Measurements from ENCODE around the gene ALG11. TPM values are rescaled to one million over a fixed set of nuclear protein-coding genes. Genes with fewer than 3 reads are reported as not detected.
"Not testable (repeated sequence)": the region's sequence is repeated elsewhere in the genome, so short reads cannot be mapped to it uniquely, and the experiment has no call there.

ALG11 gene
- total RNA-seq, 2 experiments from 2014 or later = 14.1 to 18.1 TPM

DNA sequence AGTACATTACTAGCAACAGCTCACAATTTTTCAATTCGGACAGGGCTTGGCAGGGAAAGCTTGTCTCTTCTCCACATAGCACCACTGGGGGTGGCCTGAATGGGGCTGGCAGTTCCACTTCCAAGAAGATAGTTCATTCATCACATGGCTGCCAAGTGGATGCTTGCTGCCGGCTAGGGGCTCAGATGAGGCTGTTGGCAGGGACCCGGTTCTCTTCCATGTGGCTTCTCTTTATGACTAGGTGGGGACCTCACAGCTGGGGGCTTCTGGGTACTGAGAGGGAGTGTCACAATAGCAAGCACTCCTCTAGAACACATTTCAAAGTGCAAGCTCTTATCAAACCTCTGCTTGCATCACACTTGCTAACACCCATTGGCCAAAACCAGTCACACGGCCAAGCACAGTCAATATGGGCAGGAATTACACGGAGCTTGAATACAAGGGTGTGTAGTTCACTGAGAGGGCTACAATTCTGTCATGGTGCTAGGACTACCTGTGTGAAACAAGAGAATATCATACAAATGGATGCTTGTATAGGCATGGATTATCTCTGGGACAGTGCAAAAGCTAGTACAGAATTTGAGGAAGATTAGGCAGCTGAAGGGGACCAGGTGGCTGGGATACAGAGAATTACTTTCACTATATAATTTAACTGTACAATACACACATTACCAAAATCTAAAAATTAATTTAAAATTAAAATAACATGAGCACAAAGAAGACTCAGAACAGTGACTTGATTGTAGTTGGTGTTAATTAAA, 33.2 kb upstream of the ALG11 start:
- ChIA-PET CTCF (interaction anchor here (1.4 kb wide), 1 partner anchor 22 kb away, joined by 3 read pairs; no protein-coding TSS in a partner anchor), POLR2A (no interaction called here)
- intact Hi-C loops (cut with DNase I, micrococcal nuclease) = no loop called here
- Mint-ChIP-seq H3K4me3 (no peak overlapping the region), H3K27me3 (no peaks in the 10 kb centered on the region), H3K27ac (no peak overlapping the region), H3K36me3 (ENCODE audit: low read depth) (no peaks in the 10 kb centered on the region), H3K4me1 (no peaks in the 10 kb centered on the region), H3K9me3 (ENCODE audit: low read depth) (no peaks in the 10 kb centered on the region)
- DNase-seq (peak; percentile 12), ATAC-seq (peak; percentile 23)

DNA sequence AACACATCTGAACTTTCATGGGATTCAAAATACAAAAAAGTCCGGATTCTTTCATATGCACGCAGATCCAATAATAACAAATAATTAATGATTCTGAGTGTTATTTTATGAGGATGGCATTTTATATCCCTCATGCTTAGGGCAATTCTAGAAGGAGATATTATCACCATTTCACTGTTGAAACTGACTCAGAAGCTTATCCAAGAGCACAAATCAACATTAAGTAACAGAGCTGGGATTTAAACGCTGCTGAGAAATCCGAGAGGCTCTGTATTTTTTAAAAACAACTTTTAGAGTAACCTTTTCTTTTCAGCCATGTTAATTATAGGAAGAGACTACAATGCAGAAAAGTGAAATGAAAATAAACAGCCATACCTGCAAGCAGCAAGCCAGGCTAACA, 31.3 kb upstream of the ALG11 start:
- Mint-ChIP-seq H3K27me3 (peaks cover 5% of the 10 kb centered on the region), H3K4me3 (no peak overlapping the region), H3K9me3 (ENCODE audit: low read depth) (no peaks in the 10 kb centered on the region), H3K36me3 (ENCODE audit: low read depth) (no peaks in the 10 kb centered on the region), H3K4me1 (no peaks in the 10 kb centered on the region), H3K27ac (no peak overlapping the region)
- intact Hi-C loops (cut with DNase I, micrococcal nuclease) = no loop called here
- DNase-seq (no peak), ATAC-seq (no peak)
- POLR2A ChIA-PET = no interaction called here
- CTCF ChIA-PET = interaction anchor here (0.5 to 0.7 kb wide), 2 partner anchors 20 to 146 kb away, joined by 3 read pairs; no protein-coding TSS in a partner anchor

DNA sequence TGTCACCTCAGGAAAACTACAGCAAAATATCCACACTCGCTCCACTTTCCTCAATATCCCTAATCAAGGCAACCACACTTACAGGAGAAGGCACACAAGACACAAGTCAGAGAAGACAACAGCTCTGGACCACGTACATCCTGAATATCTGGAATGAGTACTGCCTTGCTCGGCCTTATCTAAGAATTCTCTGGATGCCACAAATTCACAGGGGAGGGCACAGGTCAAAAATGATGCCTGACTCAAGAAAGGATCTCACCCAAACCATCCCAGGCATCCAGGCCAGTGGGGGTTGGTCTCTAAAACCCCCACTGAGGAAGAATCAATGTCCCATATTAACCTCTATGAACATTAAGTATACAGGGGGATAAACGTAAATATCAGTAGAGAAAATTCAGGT, 30.8 kb upstream of the ALG11 start:
- H3K27me3 Mint-ChIP-seq = peaks cover 5% of the 10 kb centered on the region
- H3K36me3 Mint-ChIP-seq (ENCODE audit: low read depth) = no peaks in the 10 kb centered on the region
- ChIA-PET CTCF (interaction anchor here (0.5 to 0.7 kb wide), 2 partner anchors 21 to 146 kb away, joined by 3 read pairs; no protein-coding TSS in a partner anchor), POLR2A (no interaction called here)
- no peak overlapping the region for H3K27ac Mint-ChIP-seq
- no peak for ATAC-seq
- intact Hi-C loops (cut with DNase I, micrococcal nuclease) = no loop called here
- no peak overlapping the region for H3K4me3 Mint-ChIP-seq
- H3K4me1 Mint-ChIP-seq = no peaks in the 10 kb centered on the region
- no peaks in the 10 kb centered on the region for H3K9me3 Mint-ChIP-seq (ENCODE audit: low read depth)
- DNase-seq = no peak

DNA sequence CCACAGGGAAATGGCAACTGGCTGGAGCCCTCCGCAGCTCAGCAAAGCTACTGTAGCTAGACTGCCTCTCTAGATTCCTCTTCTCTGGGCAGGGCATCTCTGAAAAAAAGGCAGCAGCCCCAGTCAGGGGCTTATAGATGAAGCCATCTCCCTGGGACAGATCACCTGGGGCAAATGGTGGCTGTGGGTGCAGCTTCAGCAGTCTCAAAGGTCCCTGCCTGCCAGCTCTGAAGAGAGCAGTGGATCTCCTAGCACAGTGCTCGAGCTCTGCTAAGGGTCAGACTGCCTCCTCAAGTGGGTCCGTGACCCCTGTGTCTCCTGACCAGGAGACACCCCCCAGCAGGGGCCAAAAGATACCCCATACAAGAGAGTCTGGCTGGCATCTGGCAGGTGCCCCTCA, 28.9 kb upstream of the ALG11 start:
- CTCF ChIA-PET; ATAC-seq; H3K27ac Mint-ChIP-seq; H3K36me3 Mint-ChIP-seq (ENCODE audit: low read depth); H3K4me3 Mint-ChIP-seq; DNase-seq; H3K4me1 Mint-ChIP-seq; H3K27me3 Mint-ChIP-seq; POLR2A ChIA-PET; H3K9me3 Mint-ChIP-seq (ENCODE audit: low read depth); intact Hi-C loops (cut with DNase I, micrococcal nuclease): not testable (repeated sequence)

DNA sequence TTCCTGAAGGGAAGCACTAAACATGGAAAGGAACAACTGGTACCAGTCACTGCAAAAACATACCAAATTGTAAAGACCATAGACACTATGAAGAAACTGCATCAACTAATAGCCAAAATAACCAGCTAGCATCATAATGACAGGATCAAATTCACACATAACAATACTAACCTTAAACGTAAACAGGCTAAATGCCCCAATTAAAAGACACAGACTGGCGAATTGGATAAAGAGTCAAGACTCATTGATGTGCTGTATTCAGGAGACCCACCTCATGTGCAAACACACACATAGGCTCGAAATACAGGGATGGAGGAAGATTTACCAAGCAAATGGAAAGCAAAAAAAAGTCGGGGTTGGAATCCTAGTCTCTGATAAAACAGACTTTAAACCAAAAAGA, 27.3 kb upstream of the ALG11 start:
- intact Hi-C loops (cut with DNase I, micrococcal nuclease); ATAC-seq; H3K27ac Mint-ChIP-seq; H3K4me1 Mint-ChIP-seq; DNase-seq; H3K36me3 Mint-ChIP-seq (ENCODE audit: low read depth); H3K9me3 Mint-ChIP-seq (ENCODE audit: low read depth); H3K4me3 Mint-ChIP-seq; POLR2A ChIA-PET; H3K27me3 Mint-ChIP-seq: not testable (repeated sequence)
- CTCF ChIA-PET = interaction anchor here (0.6 to 0.7 kb wide), 2 partner anchors 143 to 328 kb away, joined by 3 read pairs; no protein-coding TSS in a partner anchor

DNA sequence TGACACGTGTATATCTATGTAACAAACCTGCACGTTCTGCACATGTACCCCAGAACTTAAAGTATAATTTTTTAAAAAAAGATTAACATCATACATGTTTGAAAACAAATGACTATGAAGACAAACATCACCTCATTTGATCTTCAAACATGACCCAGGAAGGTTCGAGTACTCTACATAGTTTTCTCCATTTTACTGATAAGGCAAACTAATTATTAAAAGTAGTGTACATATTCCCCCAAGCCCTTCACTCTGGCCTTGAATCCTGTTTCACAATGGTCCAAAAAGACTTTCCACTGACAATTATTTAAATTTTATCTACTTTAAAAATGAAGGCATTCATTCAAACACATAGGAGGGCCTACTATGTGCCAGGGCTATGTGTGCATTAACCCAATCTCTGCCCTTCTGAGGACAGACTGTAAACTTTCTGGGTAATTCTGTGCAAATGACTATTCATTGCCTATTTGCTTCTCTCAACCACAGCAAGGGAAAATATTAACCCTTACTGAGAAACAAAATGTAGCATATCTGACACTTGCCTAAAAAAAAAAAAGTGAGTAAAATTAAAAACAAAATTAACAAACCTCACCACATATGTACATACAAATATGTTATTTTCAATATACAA, 23.1 kb upstream of the ALG11 start:
- ChIA-PET CTCF (no interaction called here), POLR2A (interaction anchor here (0.6 kb wide), 1 partner anchor 12 kb away, joined by 5 read pairs; no protein-coding TSS in a partner anchor)
- Mint-ChIP-seq H3K36me3 (ENCODE audit: low read depth) (no peaks in the 10 kb centered on the region), H3K4me3 (no peak overlapping the region), H3K27ac (no peak overlapping the region), H3K27me3 (peaks cover 5% of the 10 kb centered on the region), H3K9me3 (ENCODE audit: low read depth) (no peaks in the 10 kb centered on the region), H3K4me1 (no peaks in the 10 kb centered on the region)
- ATAC-seq = no peak
- intact Hi-C loops (cut with DNase I, micrococcal nuclease) = no loop called here
- no peak for DNase-seq

DNA sequence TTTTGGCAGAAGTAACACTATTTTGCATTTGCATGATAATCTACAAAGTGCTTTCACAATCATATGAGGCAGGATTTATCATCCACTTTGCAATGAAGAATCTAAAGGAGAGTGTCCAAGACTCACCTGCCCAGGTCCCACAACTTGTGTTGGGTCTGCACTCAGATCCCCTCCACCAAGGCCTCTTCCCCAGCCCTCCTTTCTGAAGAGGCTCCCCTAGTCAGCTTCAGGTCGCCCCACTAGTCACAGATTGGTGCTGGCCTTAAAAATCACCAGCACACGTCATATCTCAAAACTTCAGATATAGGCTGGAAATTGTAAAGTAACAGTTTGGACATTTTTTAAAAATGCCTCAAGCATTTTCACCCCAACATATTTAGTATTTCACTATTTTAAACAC, 18.5 kb upstream of the ALG11 start:
- ChIA-PET POLR2A (no interaction called here), CTCF (interaction anchor here (1.9 kb wide), 1 partner anchor 8 kb away, joined by 9 read pairs; no protein-coding TSS in a partner anchor)
- ATAC-seq (no peak), DNase-seq (no peak)
- Mint-ChIP-seq H3K4me3 (no peak overlapping the region), H3K4me1 (no peaks in the 10 kb centered on the region), H3K9me3 (ENCODE audit: low read depth) (no peaks in the 10 kb centered on the region), H3K36me3 (ENCODE audit: low read depth) (no peaks in the 10 kb centered on the region), H3K27ac (no peak overlapping the region), H3K27me3 (no peaks in the 10 kb centered on the region)
- intact Hi-C loops (cut with DNase I, micrococcal nuclease) = no loop called here

DNA sequence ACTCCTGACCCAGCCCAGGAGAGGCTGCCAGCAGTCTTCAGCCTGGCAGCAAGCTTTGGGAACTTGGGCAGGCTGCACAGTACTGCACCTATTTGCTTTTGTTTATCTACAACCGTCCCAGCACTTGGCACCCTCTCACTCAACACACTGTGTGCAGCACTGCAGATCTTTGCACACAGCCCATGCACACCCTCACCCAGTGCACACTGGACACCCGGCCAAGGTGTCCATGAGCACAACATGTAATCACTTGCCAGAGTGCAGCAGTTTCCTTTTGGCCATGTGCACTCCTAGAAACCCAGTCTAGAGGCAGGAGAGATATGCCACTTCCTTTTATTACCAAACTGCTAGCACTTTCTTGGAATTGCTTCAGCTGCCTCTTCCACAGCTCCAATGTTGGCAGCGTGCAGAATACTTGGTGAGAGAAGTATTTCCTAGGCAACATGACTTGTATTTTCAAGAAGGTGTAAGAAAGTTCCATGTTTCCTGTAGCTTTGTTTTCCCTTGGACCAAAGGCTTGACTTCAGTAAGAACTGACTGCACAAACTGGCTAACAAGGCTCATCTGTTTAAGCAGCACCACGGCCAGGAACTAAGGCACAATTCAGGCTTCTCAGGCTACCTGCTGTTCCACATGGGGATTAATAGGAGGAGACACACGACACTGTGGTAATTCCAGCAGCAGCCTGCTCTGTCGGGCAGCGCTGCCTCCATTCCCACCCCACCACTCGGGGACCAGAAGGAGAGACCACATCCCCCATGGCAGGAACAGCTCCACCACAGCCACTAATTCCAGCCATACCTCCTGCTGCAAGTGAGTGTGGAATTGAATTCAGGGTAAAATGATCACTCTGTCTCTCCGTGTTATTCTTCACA, 16.3 kb upstream of the ALG11 start:
- ATAC-seq (no peak), DNase-seq (no peak)
- POLR2A ChIA-PET = no interaction called here
- CTCF ChIA-PET = interaction anchor here (1.0 kb wide), 1 partner anchor 178 kb away, joined by 3 read pairs; no protein-coding TSS in a partner anchor
- no peaks in the 10 kb centered on the region for H3K36me3 Mint-ChIP-seq (ENCODE audit: low read depth)
- H3K27me3 Mint-ChIP-seq = peaks cover 4% of the 10 kb centered on the region
- intact Hi-C loops (cut with DNase I, micrococcal nuclease) = no loop called here
- H3K27ac Mint-ChIP-seq = no peak overlapping the region
- H3K9me3 Mint-ChIP-seq (ENCODE audit: low read depth) = no peaks in the 10 kb centered on the region
- no peak overlapping the region for H3K4me3 Mint-ChIP-seq
- no peaks in the 10 kb centered on the region for H3K4me1 Mint-ChIP-seq

DNA sequence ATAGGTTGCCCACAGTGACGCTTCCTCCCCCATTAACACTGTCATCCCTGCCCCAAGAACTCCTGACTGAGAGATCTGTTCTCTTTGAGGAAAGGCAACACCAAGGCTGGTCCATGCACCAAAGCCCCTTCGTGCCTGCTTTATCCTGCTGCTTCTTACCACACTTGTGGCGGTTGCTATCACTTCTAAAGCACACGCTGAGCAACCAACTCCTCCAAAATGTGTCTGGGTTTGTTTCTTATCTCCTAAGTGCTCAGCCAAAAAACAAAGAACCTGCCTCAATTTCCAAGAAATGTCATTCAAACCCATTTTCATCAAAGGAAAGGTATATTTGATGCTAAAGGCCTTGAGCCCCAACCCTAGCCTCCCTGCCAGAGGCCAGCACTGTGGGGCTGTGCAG, 15.6 kb upstream of the ALG11 start:
- intact Hi-C loops (cut with DNase I, micrococcal nuclease) = no loop called here
- H3K4me1 Mint-ChIP-seq = peaks cover 3% of the 10 kb centered on the region
- no peak overlapping the region for H3K27ac Mint-ChIP-seq
- no peak overlapping the region for H3K4me3 Mint-ChIP-seq
- POLR2A ChIA-PET = no interaction called here
- ATAC-seq (no peak), DNase-seq (no peak)
- no peaks in the 10 kb centered on the region for H3K36me3 Mint-ChIP-seq (ENCODE audit: low read depth)
- H3K9me3 Mint-ChIP-seq (ENCODE audit: low read depth) = no peaks in the 10 kb centered on the region
- peaks cover 4% of the 10 kb centered on the region for H3K27me3 Mint-ChIP-seq
- CTCF ChIA-PET = interaction anchor here (0.7 to 0.9 kb wide), 2 partner anchors 88 to 390 kb away, joined by 3 read pairs; no protein-coding TSS in a partner anchor

DNA sequence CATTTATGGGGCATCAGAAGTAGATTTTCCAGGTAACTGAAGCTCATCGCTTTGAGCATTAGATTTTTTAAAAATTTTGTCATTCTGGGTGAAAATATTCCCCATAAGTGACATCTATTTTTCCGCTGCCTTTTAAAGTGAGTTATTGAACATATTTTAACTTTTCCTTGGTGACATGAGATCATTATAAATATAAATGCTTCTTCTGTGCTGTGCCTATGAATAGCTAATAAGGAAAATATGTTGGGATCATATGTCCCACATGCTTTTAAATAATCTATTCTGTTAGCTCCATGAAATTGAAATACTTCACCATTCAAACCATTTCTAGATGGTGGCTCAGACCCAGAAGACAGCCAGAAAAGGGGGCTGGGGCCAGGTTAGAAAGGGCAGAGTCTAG, 15.0 kb upstream of the ALG11 start:
- no peaks in the 10 kb centered on the region for H3K9me3 Mint-ChIP-seq (ENCODE audit: low read depth)
- H3K27ac Mint-ChIP-seq = no peak overlapping the region
- peaks cover 3% of the 10 kb centered on the region for H3K4me1 Mint-ChIP-seq
- ChIA-PET POLR2A (no interaction called here), CTCF (interaction anchor here (0.7 to 0.9 kb wide), 2 partner anchors 87 to 391 kb away, joined by 3 read pairs; no protein-coding TSS in a partner anchor)
- H3K4me3 Mint-ChIP-seq = no peak overlapping the region
- ATAC-seq (no peak), DNase-seq (no peak)
- H3K36me3 Mint-ChIP-seq (ENCODE audit: low read depth) = no peaks in the 10 kb centered on the region
- intact Hi-C loops (cut with DNase I, micrococcal nuclease) = no loop called here
- peaks cover 4% of the 10 kb centered on the region for H3K27me3 Mint-ChIP-seq

DNA sequence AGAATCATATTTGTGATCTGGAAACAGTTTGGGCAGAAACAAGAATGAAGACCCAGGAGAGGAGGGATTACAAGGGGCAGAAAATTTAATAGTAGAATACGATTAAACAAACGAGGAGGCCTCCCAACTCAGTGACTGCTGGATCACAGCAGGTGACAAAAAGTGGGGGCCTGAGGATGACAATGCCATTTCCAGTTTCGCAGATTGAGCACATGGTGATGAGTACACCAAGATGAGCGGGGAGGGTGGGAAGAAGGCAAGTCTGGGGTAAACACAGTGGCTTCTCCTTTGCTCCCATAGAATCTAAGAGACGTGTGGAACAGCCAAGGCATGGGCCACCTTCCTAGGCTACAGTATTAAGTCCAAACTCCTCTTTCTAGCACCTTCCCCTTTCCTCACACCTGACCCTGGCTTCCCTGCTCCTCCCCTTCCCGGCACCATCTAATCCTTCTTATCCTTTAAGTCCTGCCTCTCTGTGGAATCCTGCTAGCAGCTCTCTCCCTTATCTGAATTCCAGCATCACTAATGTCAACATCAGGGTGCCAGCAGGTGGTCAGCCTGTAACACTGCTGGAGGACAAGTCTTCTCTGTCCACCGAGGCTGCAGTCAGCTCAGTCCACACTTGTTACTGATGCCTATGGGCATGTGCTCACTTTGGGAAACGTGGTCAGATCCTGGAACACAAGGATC, 14.4 kb upstream of the ALG11 start:
- Mint-ChIP-seq H3K27ac (no peak overlapping the region), H3K27me3 (peaks cover 4% of the 10 kb centered on the region), H3K9me3 (ENCODE audit: low read depth) (no peaks in the 10 kb centered on the region), H3K4me3 (no peak overlapping the region), H3K4me1 (peaks cover 3% of the 10 kb centered on the region), H3K36me3 (ENCODE audit: low read depth) (no peaks in the 10 kb centered on the region)
- ChIA-PET CTCF (interaction anchor here (0.9 to 1.1 kb wide), 2 partner anchors 86 to 711 kb away, joined by 3 to 4 read pairs; no protein-coding TSS in a partner anchor), POLR2A (no interaction called here)
- no peak for DNase-seq
- intact Hi-C loops (cut with DNase I, micrococcal nuclease) = no loop called here
- ATAC-seq = no peak

All from activated CD4-positive, alpha-beta T cell treated with anti-CD3 and anti-CD28 coated beads for 36 hours (primary cell).